ENCODE measurements around the gene SCAMP3. TPM values are rescaled to one million over a fixed set of nuclear protein-coding genes. Genes with fewer than 3 reads are reported as not detected.

Gene SCAMP3
- total and polyA plus RNA-seq, 2 of the 4 experiments (the other 2 are of a cell fraction): 30.5 to 118 TPM

GRCh38 chr1:155308493-155309422, 46.6 kb upstream of the SCAMP3 start, which contains the start of gene FDPS (continued):
- no peak for TF ChIP-seq CTCF (conservative IDR thresholded peaks at IDR 0.05; ENCODE audit: low read depth, low read length)

GRCh38 chr1:155307247-155307740, 45.1 kb upstream of the SCAMP3 start:
- ChIA-PET POLR2A (ENCODE audit: unreplicated experiment) (no interaction called here), CTCF (interaction anchor here (0.6 to 1.3 kb wide), 3 partner anchors 9 to 66 kb away, joined by 3 to 4 read pairs (median 4); no protein-coding TSS in a partner anchor)
- H2BK120ac ChIP-seq (ENCODE audit: low read depth, low read length): no peak overlapping the region
- in situ Hi-C loops (cut with MboI; ENCODE audit: low sequenced_read_pairs): no loop called here
- H2BK5ac ChIP-seq (ENCODE audit: low read depth, low read length, poor library complexity, severe bottlenecking): no peak overlapping the region
- peak overlapping the region; percentile 33; the same call in 1 of the 2 replicates for H3K4ac ChIP-seq (ENCODE audit: low read depth, low read length)
- H3K9ac ChIP-seq (ENCODE audit: low read depth, low read length): no peak overlapping the region; the same call in 1 of the 2 replicates
- no peak overlapping the region for H2AFZ ChIP-seq (replicated peaks; ENCODE audit: low read length, poor library complexity)
- WGBS, 2 experiments (ENCODE audit: extremely low coverage in 2 of 2, insufficient read length in 1 of 2): no CpG with 5 or more reads among the region's 6 CpGs
- H4K5ac ChIP-seq (ENCODE audit: low read depth, low read length): no peak overlapping the region
- no peak overlapping the region for H3K23ac ChIP-seq (ENCODE audit: low read depth, low read length)
- H3K18ac ChIP-seq (ENCODE audit: low read depth, low read length): no peak overlapping the region
- no peak overlapping the region for H3K27ac ChIP-seq (ENCODE audit: insufficient read depth, low read length)
- no peak overlapping the region for H3K4me3 ChIP-seq (ENCODE audit: insufficient read depth, low read depth, low read length)
- H3K4me1 ChIP-seq (ENCODE audit: control insufficient read depth, insufficient read depth, low read length): peaks cover 4% of the 10 kb centered on the region
- H3K14ac ChIP-seq (replicated peaks; ENCODE audit: low read depth, low read length): no peak overlapping the region
- no peak overlapping the region for H4K91ac ChIP-seq (ENCODE audit: insufficient read depth, low read depth, low read length)
- H3K56ac ChIP-seq (ENCODE audit: extremely low read depth, insufficient read depth, low read length): no peak overlapping the region
- no peaks in the 10 kb centered on the region for H3K27me3 ChIP-seq (ENCODE audit: control insufficient read depth, insufficient read depth, low read length)
- no peaks in the 10 kb centered on the region for H3K9me3 ChIP-seq (ENCODE audit: control insufficient read depth, insufficient read depth, low read length)
- peaks cover 7% of the 10 kb centered on the region; the same call in 1 of the 2 replicates for H3K9me1 ChIP-seq (ENCODE audit: insufficient read depth, low read length)
- dilution Hi-C loops (cut with HindIII; ENCODE audit: low sequenced_read_pairs, unreplicated experiment): no loop called here
- no peak overlapping the region for H2BK20ac ChIP-seq (ENCODE audit: low read depth, low read length)
- peaks cover 14 to 32% of the 10 kb centered on the region in 2 experiments for H3K79me1 ChIP-seq (ENCODE audit: low read depth in 1 of 2, low read length in 2 of 2)
- DNase-seq (peak; percentile 61), ATAC-seq (ENCODE audit: low read depth) (no peak)
- peaks cover 3% of the 10 kb centered on the region for H3K36me3 ChIP-seq (ENCODE audit: control insufficient read depth, insufficient read depth, low read length)
- H4K20me1 ChIP-seq (ENCODE audit: insufficient read depth, low read length): no peaks in the 10 kb centered on the region
- H2AK5ac ChIP-seq (ENCODE audit: low read depth, low read length): no peak overlapping the region
- H3K4me2 ChIP-seq (ENCODE audit: low read depth, low read length): no peak overlapping the region
- peak overlapping the region; percentile 62 to 89; a peak in 3 of 4 replicates for H4K8ac ChIP-seq (ENCODE audit: low read depth in 2 of 2, low read length in 2 of 2)
- H2BK15ac ChIP-seq (ENCODE audit: low read depth, low read length): no peak overlapping the region
- intact Hi-C loops (cut with micrococcal nuclease): loop anchor here (5.0 kb wide), 1 partner anchor 45 kb away; the partner anchor contains the start of gene SCAMP3
- H2AK9ac ChIP-seq (replicated peaks; ENCODE audit: low read depth, low read length, poor library complexity): no peak overlapping the region
- BruUV-seq (replicated peaks): no TSS peak
- TF ChIP-seq RAD21 (IDR thresholded peaks at IDR 0.05; ENCODE audit: low read length): peak; percentile 47
- TF ChIP-seq USF2 (IDR thresholded peaks at IDR 0.05; ENCODE audit: low read depth, low read length): no peak
- TF ChIP-seq CTCF (conservative IDR thresholded peaks at IDR 0.05; ENCODE audit: low read depth, low read length): peak; percentile 50
- TF ChIP-seq RCOR1 (IDR thresholded peaks at IDR 0.05; ENCODE audit: insufficient replicate concordance, low read length): no peak
- TF ChIP-seq RFX5 (IDR thresholded peaks at IDR 0.05; ENCODE audit: low read depth, low read length): no peak
- TF ChIP-seq ELK1 (IDR thresholded peaks at IDR 0.05; ENCODE audit: borderline replicate concordance, low read depth, low read length): no peak
